ENCODE results near the gene PPP1R16B.
A peak's percentile ranks its signal among the peaks of the same experiment; 100 is the strongest.

Gene PPP1R16B

GRCh38 chr20:38873050-38873581 is 67.6 kb downstream of the PPP1R16B start:
- ChIA-PET CTCF (interaction anchor here (0.8 to 7.8 kb wide), 8 partner anchors 11 to 142 kb away, joined by 3 to 76 read pairs (median 4); no protein-coding TSS in a partner anchor), POLR2A (interaction anchor here (0.7 to 1.5 kb wide), 4 partner anchors 10 to 64 kb away, joined by 3 read pairs; no protein-coding TSS in a partner anchor)
- peak; percentile 79 for DNase-seq (ENCODE audit: extremely low spot score)
- no peak for TF ChIP-seq CTCF (IDR thresholded peaks at IDR 0.05; ENCODE audit: control extremely low read depth, extremely low read depth, low read depth, missing control alignments)

- ChIA-PET CTCF (interaction anchor here (0.9 to 11.7 kb wide), 10 partner anchors 10 to 229 kb away, joined by 3 to 122 read pairs (median 8); no protein-coding TSS in a partner anchor), POLR2A (interaction anchor here (1.0 to 1.3 kb wide), 4 partner anchors 19 to 69 kb away, joined by 3 to 4 read pairs (median 3); partner anchors contain the start of gene PPP1R16B)
- no peak for TF ChIP-seq CTCF (IDR thresholded peaks at IDR 0.05; ENCODE audit: control extremely low read depth, extremely low read depth, low read depth, missing control alignments)
- no peak for DNase-seq (ENCODE audit: extremely low spot score)
These were observed 69.1 kb downstream of the PPP1R16B start for GRCh38 chr20:38874460-38875174.

GRCh38 chr20:38875175-38875993 is 69.9 kb downstream of the PPP1R16B start:
- POLR2A ChIA-PET, result interaction anchor here (0.5 to 1.3 kb wide), 5 partner anchors 18 to 70 kb away, joined by 3 to 6 read pairs (median 3); partner anchors contain the start of gene PPP1R16B
- peak; percentile 83 for DNase-seq (ENCODE audit: extremely low spot score)
- CTCF ChIA-PET, result interaction anchor here (0.9 to 11.7 kb wide), 10 partner anchors 10 to 230 kb away, joined by 3 to 122 read pairs (median 8); no protein-coding TSS in a partner anchor
- no peak for TF ChIP-seq CTCF (IDR thresholded peaks at IDR 0.05; ENCODE audit: control extremely low read depth, extremely low read depth, low read depth, missing control alignments)

GRCh38 chr20:38877483-38877882 is 72.0 kb downstream of the PPP1R16B start:
- ChIA-PET POLR2A (no interaction called here), CTCF (interaction anchor here (4.1 to 11.7 kb wide), 3 partner anchors 13 to 18 kb away, joined by 34 to 122 read pairs (median 112); no protein-coding TSS in a partner anchor)
- no peak for DNase-seq (ENCODE audit: extremely low spot score)
- TF ChIP-seq CTCF (IDR thresholded peaks at IDR 0.05; ENCODE audit: control extremely low read depth, extremely low read depth, low read depth, missing control alignments), result no peak

GRCh38 chr20:38878866-38879265 is 73.4 kb downstream of the PPP1R16B start:
- no peak for TF ChIP-seq CTCF (IDR thresholded peaks at IDR 0.05; ENCODE audit: control extremely low read depth, extremely low read depth, low read depth, missing control alignments)
- DNase-seq (ENCODE audit: extremely low spot score), result no peak
- POLR2A ChIA-PET, result interaction anchor here (0.7 to 2.1 kb wide), 2 partner anchors 11 to 13 kb away, joined by 4 to 6 read pairs; no protein-coding TSS in a partner anchor
- CTCF ChIA-PET, result interaction anchor here (1.1 to 11.7 kb wide), 8 partner anchors 12 to 168 kb away, joined by 3 to 122 read pairs (median 5); no protein-coding TSS in a partner anchor

Measured in GM10248 (cell line).